GM21529 (cell line): ENCODE measurements around the gene TOR2A.
A peak's percentile ranks its signal among the peaks of the same experiment; 100 is the strongest.

Experiments used
- ATAC-seq: cut with Tn5 transposase; IDR thresholded peaks from one replicate; pipeline ENCODE4 v1.9.1; 2021; ENCODE audit not compliant: unreplicated experiment

TOR2A gene

DNA sequence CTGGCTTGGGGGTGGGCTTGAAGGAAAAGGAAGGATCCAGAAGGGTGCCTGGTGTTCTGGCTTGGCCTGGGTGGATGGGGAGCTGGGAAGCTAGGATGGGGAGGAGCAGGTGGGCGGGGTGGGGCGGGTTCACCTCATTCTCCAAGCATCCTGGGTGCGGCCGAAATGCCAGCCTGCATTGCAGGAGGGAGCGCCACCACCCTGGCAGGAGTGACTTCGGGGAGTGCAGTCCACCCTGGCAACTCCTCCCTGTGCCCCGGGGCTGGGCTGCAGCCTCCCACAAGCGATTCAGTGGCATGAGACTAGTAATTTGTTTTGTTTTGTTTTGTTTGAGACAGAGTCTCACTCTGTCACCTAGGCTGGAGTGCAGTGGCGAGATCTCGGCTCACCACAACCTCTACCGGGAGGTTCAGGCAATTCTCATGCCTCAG lies 13.7 kb downstream of the TOR2A start:
- no peak for ATAC-seq

DNA sequence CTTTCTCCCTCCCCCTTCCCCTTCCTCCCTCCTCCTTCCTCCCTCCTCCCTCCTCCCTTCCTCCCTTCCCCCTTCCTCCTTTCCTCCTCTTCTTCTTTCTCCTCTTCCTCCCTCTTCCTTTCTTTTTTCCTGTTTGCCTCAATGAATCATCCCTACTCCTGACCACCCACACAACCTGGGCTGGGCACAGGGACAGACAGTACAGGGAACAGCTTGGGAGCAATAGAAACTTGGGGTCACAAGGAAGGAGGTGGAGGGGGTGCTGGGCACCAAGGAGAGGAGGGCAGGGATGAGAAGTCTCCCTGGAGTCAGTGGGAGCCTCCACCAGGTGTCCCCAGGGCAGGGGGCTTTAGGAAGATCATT lies 14.2 kb downstream of the TOR2A start:
- ATAC-seq, result no peak

DNA sequence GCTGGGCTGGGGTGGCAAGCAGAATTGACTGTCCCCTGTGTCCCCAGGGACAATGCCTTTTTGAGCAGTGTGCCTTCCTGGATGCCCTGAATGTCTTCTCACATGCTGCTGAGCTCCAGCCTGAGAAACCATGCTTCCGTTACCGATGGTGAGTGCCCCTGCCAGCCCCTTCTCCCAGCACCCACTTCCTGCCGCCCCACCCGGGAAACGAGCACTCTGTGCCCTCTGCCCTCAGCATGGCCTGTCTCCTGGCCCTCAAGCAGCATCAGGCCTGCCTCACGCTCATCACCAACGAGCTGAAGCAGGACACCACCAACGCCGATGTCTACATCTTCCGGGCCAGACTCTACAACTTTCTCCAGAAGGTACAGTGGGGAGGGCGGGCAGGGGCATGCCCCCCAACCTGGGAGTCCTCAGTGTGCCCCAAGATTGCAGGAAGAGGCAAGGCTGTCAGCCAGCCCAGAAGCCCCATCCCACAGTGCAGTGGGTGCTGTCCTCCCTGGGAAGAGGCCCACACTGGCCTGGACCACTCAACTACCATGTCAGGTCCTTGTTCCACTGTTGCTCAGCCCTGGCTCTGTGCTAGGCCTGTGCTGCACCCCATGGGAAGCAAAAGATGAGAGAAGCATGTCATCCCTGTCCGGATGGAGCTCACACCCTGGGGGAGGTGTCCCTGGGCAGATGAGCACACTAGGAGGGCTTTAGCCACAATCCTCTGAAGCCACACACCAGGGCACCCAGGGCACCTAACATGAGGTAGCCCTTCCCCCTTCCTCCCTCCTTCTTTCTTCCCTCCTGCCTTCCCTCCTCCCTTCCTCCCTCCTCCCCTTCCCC lies 14.8 kb downstream of the TOR2A start:
- ATAC-seq, result no peak

DNA sequence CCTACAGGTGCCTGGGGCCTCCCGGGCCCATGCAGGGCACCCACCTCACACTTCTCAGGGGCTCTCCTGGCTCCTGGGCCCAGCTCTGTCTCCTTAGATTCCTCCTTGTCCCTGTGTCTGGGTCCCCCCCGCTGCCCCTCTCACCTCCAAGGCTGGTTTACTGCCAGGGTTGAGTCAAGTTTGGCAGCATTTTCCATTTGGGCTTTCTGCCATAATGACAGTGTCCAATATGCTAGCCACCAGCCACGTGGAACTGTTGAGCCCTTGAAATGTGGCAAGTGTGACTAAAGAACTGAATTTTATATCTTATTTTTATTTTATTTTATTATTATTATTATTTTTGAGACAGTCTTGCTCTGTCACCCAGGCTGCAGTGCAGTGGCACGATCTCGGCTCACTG lies 17.3 kb downstream of the TOR2A start:
- no peak for ATAC-seq

DNA sequence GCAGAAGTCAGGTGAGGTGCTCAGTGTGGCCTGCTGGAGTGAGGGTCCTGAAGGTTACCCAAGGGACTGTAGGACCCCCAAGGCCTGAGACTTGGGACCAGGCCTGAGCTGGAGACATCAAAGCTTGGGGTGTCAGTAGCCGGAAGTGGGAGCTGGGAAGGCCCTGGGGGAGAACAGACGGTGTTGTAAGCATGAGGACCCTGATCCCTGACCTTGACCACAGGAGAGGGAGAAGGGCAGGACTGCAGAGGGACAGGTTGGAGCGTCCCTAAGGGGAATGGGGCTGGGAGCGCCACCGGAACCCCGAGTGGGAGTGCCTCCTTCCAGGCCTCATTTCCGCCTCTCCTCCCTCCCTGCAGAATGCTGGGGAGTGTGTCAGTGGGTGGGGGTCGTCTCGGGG lies 18.7 kb downstream of the TOR2A start:
- ATAC-seq, result no peak

DNA sequence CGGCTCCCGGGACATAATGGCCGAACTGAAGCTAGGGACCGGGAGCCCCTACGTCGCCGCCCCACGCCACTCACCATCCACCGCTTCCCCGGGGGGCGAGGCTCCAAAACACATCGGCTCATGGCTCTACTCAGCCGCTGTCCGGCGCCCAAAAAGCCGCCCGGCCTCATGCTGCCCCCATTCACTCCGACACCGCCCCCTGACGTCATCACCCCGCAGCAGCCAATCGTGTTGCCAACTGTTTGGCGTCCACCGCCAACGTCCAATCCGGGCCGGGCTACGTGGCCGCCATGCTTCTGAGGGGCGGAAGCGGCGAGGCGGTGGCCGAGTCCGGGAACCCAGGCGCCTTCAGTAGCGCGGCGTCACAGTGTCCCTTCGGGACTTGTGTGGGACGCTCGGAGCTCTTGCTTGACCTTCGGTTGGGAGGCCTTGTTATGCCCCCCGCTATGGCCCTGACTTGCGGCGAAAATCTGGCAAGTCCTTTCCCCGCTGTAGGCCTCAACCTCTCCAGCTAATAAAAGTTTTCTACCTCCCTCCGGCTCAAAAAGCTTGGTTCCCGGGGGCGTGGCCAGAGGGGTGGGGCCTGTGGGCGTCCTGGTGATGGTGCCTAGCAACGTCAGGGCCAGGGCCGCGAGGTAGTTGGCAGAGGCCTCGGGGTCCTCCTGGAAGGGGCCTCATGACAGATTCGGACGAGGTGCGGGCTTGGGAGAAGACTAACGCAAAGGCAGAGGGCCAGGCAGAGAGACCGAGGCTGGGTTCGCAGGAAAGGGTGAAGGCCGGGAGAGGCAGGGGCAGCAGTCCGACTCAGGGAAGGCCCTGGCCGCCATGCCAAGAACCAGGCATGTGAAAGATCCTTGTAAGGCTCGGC lies 19.4 kb downstream of the TOR2A start, which contains the start of the genes PTRH1 and TTC16:
TSS of gene PTRH1 (minus strand) at position 194 of the 868 bp plus-strand sequence. CDS start at position 170, 24 bp downstream.
TSS of gene TTC16 (plus strand) at position 610 of the 868 bp plus-strand sequence. CDS start at position 677, 67 bp downstream.
- peak; percentile 92 for ATAC-seq

DNA sequence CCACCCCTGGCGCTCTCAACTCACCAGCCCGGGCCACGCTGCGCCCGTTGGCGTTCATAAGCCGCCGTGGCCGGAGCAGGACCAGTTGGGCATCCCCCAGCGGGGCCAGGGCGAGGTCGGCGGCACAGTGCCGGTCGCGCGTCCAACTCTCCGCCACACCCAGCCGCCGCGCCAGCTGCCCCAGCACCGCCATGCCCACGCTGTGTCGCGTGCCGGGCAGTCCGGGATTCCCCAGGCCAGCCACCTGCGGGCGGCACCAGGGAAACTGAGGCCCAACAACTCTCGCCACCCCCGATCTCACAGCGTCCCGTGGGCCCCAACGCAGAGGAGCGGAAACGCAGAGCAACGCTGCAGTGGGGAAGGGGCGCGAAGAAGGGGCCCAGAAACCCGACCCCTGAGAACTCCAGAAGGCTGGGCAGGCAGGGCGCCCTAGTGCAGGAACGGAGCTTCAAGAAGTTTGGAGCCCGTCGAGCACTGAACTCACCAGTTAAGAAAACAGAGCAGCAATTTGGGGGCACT lies 20.1 kb downstream of the TOR2A start:
- no peak for ATAC-seq

DNA sequence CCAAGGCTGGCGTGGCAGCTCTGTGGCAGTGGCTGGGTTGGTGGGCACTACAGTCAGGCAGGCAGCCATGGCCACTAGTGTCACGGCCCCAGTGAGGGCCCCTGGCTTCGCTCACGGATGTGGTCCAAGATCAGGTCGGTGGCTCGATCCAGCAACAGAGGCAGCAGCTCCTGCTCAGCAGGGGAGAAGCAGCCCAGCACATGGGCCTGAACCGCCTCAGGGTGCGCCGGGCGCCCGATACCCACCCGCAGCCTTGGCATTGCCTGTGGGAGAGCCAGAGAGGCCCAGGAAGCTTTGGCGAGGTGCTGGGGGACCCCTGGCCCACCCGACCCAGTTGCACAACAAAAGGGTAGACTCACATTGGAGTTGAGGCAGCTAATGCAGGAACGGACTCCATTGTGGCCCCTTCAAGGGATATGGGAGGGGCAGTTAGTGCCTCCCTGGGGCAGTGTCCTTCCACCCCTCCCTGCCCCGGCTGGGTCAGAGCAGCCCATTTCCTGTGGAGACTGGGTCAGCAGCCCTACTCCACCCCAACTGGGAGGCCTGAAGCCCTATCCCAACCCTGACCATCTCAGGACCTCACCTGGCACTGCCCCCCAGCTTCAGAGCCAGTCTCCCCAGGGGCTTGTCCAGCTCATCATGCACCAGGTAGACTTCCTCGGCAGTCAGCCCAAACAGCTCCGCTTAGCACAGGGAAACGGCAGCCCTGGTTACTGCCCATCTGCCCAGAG lies 20.9 kb downstream of the TOR2A start:
- ATAC-seq, result no peak

DNA sequence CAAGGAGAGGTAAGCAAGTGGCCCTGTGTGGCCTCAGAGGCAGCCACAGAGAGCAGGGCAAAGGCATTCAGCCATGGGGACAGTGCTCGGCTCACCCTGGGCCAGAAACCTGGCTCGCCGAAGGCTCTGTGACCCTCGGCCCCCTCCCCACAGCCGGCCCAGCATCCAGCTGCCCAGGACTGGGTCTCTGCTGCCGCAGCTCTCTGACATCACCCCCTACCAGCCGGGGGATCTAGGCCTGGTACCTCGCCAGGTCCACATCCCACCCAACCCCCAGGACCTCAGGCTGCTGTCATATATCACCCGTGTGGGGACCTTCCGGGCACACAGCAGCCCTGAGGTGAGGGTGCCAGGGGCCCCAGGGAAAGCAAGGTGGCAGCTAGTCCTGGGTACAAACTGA lies 22.2 kb downstream of the TOR2A start:
- ATAC-seq, result no peak

DNA sequence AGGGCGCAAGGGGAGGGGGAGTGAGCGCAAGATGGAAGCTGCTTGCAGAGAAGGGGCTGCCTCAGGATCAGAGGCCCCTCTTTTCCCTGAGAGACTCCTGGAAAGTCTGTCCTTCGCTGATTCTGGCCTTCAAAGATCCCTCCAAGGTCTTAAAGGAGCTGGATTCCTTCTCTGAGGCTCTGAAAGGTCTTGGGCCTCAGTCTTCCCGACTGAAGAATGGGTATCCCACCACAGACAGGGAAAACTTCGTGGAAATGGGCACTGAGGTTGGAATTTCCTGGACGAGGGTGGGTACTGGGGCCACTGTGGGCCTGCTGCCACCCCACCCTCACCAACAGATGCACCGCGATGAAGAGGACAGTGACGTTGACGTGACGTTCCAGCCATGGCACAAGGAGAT lies 22.7 kb downstream of the TOR2A start:
- no peak for ATAC-seq

DNA sequence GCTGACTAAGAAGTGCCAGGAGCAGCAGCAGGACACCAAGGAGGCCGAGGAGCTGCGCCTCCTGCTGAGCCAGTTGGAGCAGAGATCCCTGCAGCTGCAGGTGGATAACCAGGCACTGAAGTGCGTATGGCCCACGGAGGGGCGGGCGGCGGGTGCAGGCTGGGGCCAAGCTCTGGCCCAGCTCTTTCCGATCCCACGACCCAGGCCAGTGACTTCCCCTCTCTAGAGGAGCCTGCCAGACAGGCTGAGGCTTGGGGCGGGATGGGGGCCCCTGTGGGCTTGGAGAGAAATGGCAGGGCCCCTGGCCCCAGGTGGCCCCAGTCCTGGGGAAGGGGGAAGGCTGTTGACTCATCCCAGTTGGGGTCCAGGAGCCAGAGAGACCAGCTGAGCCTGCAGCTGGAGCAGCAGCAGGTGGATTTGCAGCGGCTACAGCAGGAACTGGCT lies 23.2 kb downstream of the TOR2A start:
- ATAC-seq, result no peak

DNA sequence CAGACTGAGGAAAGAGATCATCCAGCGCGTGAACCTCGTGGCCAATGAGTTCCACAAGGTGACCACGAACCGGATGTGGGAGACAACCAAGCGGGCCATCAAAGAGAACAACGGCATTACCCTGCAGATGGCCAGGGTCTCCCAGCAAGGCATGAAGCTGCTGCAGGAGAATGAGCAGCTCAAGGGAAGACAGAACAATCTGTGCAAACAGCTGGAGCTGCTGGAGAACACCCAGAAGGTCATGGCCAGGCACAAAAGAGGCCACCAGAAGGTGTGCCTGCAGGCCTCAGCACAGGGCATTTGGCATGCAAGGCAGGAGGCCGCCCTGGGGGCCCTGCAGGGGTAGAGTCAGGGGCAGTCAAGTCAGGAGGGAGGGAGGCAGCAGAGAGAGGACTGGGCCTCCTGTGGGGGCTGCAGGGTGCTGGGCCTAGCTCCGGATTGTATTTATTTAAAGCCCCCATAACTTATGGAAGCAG lies 23.8 kb downstream of the TOR2A start:
- no peak for ATAC-seq

DNA sequence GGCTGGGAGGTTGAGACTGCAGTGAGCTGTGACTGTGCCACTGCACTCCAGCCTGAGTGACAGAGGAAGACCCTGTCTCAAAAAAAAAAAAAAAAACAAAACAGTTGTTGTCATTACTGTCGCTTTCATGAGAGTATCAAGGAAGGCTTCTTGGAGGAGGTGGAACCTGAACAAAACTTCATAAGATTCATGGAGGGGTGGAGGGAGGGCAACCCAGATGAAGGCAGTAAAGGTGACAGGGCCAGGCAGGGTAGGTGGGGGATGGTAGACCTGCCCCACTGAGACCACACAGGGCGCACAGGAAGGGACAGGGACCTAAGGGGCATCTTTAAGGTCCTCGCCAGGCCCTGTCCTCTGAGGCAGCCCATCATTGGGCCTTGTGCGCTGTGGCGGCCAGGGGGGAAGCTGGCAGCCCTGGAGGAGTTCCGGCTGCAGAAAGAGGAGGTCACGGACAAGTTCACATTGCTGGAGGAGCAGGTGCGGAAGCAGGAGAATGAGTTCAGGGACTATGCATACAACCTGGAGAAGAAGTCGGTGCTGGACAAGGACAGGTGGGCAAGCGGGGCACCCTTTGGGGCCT lies 24.8 kb downstream of the TOR2A start:
- ATAC-seq, result no peak

DNA sequence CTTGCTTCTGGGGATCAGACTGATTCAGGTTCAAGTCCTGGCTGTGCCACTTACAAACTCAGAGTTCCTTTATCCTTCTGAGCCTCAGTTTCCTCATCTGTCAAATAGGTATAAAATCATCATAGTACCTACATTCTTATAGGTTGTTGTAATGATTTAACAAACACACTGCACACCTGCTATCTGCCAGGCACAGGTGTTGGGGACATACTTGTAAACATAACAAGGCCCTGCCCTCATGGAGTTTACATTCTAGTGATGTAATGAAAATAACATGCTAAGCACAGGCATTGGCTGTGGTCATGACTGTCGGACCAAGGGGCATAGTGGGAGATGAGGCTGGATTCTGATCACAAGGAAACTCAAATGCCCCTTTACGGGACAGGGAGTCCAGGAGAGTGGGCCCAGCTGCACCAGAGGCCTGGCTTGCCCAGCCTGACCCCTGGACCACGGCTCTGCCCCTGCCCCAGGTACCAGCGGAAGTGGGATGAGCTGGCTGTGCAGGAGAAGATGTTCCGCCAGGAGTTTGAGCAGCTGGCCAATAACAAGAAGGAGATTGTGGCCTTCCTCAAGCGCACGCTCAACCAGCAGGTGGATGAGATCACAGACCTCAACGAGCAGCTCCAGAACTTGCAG lies 26.0 kb downstream of the TOR2A start:
- no peak for ATAC-seq

DNA sequence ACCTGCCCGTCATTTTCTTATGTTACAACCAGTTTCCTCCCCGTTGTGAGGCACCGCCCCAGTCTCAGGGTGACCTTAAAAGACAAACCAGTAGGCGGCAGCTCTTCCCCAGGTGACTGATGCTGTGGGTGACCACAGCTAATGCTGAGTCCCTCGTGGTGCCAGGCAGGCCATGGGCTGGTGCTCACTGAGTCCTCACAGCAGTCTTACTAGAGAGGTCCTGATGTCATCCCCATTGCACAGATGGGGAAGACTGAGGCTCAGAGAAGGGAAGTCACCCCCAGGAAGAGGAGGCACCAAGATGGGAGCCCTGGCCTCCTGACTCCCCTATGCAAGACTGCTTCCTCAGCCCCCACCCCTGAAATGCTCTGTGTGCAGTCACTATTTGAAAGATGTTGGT lies 27.3 kb downstream of the TOR2A start:
- no peak for ATAC-seq

DNA sequence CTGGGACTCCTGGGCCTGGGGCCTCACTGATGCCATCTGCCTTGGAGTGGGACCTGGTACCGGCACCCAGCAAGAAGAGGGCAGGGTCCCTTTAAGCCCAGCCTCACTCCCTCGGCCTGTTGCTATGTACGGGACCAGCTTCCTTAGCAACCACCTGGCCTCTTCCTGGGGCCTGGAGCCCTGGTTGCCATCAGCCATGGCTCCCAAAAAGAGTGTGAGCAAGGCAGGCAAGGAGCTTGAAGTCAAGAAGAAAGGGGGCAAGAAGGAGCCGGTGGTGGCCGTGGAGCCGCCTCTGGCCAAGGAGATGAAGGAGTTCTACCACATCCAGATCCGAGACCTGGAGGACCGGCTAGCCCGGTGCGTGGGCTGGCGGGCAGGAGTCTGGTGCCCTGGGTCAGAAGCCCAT lies 28.3 kb downstream of the TOR2A start, which contains the start of gene CFAP157:
TSS of gene CFAP157 (plus strand) at position 153 of the 406 bp plus-strand sequence. CDS start at position 197, 44 bp downstream.
- ATAC-seq, result no peak

DNA sequence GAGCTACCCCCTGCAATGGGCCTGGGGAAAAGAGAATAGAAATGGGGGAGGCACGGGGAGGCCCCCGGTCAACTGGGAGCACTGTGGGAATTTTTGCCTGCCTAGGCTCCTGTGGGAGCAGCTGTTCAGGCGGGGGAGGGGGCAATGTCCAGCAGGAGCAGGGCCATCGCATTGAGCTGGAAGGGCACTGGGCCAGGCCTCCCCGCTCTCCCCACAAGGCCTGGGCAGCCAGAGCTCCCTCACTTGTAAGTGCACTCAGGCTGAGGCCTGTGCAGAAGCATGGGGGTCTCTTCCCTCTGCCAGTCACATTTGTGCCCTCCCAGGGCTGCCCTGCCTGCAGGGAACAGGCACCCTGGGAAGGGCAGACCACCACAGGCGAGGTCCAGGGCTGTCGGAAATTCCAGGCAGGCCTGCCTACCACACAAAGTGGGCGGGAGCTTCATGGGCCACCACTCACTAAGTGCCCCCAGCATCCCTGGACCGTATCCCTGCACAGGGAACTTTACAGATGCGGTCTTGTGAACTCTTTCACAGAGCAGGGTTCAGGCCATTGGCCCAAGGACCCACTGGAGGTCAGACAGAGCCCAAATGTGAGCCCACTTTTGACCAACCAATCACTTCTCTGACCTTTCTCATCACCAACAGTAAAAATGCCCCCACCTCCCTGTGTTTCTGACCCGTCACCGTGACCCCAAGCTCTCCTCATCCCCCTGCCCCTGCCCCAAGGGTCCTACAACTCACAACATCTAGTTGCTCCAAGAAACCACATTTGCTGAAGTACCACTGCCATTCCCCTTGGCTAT lies 29.3 kb downstream of the TOR2A start:
- ATAC-seq, result no peak

DNA sequence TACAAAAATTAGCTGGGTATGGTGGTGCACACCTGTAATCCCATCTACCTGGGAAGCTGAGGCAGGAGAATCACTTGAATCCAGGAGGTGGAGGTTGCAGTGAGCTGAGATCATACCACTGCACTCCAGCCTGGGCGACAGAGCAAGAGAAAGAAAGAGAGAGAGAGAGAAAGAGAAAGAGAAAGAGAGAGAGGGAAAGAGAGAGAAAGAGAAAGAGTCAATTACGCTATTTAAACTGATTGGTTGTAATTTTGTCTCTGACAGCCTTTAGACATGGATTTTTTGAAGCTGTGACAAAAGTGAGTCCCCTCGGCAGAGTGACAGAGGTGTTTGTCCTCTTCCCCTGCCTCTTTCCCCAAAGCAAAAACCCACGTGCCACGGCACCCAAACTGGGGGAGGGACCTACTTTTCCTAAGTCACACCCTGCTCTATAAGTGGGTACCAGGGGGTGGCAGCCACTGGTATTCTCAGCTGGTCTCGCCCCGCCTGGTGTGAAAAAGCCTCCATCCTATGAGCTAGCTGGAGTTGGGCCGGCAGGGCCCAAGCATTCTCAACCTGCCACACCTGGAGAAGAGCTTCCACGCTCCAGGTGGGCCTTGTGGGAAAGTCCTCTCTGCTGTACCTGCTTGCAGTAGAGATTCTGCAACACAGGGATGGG lies 31.7 kb downstream of the TOR2A start:
- no peak for ATAC-seq
